H4 (cell line): ENCODE data around the gene TMPRSS5. TPM values are rescaled to one million over a fixed set of nuclear protein-coding genes. Genes with fewer than 3 reads are reported as not detected.

Experiments used
- DNase-seq: peaks from one replicate; pipeline ENCODE4 v3.0.0-alpha.2; 2015; ENCODE audit warnings: low spot score
- total RNA-seq: library from RNA; depleted of rRNA; stranded (reverse); fragments of >200 nt; shearing (Covaris generic); gene quantifications from 2 replicates; pipeline ENCODE4 v1.2.3, GENCODE V29; 2014

Gene TMPRSS5
- total RNA-seq, 1 experiment from 2014 or later, result not detected

DNA sequence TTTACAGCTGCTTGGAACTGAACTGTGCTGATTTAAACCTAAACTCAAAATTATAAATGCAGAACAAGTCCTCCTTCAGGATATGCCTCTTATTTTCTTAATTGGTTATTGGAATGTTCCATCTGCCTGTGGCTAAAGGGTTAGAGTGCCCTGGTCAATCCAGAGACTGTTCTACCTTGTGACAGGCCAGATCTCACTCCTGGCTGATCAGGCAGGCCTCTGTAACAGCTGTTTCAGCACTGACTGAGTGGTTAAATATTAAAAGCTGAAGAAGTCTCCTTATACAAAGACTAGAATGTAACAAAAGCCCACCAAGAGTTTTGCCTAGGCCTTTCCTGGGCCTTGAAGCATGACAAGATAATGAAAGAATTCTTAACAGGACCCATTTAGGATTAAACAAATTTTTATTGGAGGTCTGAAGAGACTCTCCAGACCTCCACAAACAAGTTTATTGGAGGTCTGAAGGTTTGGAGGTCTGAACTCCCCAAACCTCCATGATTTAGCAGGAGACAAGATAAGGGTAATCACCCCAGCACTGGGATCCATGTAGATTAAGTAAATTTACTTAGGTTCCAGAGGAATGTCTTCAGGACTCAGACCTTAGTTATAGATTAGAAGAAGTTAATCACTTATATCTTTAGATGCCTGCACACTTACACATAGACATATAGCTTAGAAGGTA, 35.8 kb downstream of the TMPRSS5 start:
- DNase-seq, result no peak

DNA sequence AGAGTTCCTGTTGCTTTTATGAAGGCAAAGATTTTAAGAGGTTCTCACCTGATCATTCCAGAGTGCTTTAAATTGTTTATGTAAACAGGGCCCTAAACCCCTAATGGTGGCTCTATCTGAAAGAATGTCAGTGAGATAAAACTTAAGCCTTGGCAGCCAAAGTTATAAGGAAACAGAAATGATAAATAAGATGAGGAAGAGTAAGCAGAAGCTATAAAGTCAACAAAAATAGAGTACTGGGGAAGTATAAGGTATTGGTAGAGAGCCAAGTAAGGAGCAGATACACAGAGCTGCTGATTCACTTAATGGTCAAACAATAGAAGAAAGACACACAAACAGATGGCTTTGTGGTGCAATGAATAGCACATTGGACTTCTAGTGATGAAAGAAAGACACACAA, 37.9 kb downstream of the TMPRSS5 start:
- DNase-seq, result no peak

DNA sequence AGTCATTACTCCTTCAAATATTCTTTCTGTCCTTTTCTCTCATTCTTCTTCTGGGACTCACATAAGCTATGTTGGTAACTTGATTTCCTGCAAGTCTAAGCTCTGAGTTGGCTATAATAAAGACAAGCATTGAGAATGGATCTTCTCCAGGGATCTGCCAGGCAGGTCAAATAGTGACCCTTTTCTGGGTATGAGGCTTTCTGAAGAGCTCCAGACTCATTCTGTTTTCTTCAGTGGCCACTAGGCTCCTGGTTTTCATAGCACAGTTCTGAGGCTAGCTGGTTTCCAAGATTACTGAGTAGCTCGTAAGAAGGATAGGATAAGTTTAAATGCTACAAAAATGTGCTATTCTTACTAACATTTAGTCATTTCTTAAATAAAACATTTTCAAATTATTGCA, 38.3 kb downstream of the TMPRSS5 start:
- DNase-seq, result no peak

DNA sequence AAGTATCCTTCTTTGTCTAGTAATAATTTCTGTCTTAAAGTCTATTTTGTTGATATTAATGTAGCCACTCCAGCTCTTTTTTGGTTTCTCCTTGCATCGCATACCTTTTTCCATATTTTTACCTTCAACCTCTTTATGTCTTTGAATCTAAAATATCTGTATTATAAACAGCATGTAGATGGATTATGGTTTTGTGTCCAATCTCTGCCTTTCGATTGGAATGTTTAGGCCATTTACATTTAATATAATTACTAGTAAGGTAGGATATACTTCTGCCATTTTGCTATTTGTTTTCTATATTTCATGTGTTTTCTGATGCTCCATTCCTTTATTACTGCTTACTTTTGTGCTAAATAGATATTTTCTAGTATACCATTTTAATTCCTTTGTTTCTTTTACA, 39.5 kb downstream of the TMPRSS5 start:
- no peak for DNase-seq

DNA sequence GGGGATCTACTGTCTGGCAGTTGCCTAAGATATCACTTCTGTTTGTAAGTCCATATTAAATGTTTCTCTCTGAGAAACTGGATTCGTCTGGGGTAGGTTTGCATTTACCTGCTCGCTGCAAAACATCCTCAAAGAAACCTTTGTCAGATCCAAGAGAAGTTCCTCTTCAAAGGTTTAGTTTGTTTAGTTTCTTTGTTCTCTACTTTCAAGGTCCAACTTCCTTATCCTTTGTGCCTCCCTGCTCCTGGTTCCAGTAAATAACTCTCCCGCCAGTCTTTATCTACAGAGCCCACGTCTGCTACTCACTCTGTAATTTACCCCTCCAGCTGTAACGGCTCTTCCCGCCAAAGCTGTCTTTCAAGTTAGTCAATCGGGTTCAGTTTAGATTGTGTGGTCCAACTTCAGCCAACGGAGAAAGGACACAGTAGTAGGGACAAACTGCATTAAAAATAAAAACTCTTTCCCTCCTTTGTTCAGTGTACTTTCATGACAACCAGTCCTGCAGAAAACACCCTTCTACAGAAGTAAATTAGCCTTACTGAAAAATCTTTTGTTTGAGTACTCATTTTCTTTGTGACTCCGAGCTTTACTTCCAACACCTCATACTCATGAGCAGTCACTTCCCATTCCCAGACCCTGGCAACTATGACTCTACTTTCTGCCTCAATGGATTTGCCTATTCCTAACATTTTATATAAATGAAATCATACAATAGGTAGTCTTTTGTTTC, 41.0 kb downstream of the TMPRSS5 start:
- peak; percentile 54 for DNase-seq

DNA sequence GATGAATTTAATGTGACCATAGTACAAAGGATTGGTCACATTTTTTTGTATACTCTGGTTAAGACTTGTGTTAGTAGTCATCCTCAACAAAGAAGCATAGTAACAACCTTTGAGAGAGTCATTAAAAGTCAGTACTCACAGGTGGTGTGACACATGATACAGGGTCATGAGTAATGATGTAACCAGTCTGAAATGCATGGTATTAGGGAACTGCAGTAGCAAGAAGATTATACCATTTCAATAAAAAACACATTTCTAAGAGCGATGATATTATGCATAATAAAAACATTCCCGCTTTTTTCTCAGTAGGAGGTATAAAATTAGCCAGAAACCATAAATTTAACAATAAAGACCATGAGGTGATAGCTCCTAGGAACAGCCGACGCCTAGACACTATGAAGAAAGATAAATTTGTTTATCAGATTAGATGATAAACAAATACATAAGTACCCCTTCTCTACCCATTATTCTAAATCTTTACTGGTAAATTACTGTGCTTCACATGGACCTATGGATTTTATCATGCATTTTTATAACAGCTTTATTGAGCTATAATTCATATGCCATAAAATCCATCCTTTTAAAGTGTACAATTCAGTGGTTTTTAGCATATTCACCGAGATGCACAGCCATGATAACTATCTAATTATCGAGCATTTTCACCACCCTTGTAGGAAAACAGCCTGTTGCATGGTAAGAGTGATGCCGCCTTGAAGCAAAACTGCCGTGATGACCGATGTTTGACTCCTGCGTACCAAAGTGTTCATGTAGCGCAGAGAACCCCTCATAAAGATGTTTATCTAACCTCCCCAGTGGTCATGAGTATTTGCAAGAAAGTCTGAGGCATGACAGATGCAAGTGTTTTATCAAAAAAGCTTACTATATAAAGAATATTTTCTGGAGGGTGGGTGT, 41.8 kb downstream of the TMPRSS5 start:
- DNase-seq, result peak; percentile 89

DNA sequence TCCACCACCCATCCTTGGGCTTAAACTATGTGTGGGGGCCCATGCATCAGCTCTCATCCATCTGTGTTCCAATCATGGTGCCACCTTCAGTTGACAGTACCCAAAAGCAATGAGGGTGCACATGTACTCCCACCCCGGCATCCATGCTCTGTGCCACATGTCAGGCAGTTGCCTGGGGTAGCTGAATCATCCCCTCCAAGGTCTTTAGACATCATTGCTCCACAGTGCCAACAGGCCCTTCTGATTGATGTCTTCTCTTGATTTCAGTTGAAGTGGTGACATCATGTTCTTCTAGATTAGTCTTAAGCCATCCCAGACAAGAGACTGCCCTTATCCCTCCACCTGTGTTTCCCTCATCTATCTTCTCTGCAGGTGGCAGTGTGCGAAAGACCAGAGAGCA, 42.5 kb downstream of the TMPRSS5 start:
- peak; percentile 35 for DNase-seq

DNA sequence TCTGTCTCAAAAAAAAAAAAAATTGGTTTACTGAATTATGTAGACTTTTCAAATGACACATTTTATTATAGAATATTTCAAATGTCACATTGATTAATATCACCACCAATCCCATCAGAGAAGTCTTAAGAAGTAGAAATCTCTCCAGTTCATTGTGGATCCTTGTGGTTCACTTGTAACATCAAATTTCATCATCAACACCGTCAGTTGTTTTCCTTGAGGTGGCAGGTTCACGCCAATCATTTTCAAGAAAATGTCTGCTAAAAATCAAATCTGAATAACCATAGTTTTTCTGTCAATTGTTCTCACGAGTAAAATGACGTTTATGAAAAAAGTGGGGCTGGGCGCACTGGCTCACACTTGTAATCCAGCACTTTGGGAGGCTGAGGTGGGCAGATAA, 50.3 kb downstream of the TMPRSS5 start:
- DNase-seq, result no peak

DNA sequence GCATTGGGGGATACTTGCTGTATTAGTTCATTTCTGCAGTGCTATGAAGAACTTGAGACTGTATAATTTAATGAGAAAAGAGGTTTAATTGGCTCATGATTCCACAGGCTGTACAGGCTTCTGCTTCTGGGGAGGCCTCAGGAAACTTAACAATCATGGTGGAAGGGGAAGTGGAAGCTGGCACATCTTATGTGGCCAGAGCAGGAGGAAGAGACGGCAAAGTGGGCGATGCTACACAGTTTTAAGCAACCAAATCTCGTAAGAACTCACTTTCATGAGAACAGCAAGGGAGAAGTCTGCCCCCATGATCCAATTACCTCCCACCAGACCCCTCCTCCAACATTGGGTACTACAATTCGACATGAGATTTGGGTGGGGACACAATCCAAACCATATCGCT, 55.1 kb downstream of the TMPRSS5 start:
- no peak for DNase-seq

DNA sequence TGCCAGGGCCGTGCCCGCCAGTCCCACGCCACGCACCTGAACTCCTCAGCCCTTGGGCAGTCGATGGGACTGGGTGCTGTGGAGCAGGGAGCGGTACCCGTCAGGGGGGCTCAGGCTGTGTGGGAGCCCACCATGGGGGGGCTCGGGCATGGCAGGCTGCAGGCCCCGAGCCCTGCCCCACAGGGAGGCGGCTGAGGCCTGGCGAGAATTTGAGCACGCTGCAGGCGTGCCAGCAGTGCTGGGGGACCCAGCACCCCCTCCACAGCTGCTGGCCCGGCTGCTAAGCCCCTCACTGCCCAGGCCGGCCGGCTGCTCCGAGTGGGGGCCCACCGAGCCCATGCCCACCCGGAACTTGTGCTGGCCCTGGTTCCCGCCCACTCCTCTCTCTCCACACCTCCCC, 56.8 kb downstream of the TMPRSS5 start:
- DNase-seq, result no peak

DNA sequence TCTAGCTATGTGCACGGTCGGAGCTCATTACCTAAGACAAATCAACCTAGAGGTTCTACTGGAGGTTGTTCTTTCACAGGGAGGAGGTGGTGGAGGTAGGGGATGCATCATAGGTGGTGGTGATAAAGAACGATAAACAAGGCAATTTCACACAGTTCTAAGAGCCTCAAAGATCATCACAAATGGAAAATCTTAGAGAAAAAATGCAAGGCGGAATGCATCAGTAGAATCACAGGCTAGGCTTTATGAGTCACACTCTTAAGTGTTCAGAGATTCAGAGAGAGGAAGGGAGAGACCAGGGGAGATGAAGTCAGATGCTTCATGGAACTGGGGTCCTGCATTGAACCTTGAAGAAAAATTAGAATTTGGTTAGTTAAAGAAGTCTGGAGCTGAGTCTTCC, 58.3 kb downstream of the TMPRSS5 start:
- no peak for DNase-seq

DNA sequence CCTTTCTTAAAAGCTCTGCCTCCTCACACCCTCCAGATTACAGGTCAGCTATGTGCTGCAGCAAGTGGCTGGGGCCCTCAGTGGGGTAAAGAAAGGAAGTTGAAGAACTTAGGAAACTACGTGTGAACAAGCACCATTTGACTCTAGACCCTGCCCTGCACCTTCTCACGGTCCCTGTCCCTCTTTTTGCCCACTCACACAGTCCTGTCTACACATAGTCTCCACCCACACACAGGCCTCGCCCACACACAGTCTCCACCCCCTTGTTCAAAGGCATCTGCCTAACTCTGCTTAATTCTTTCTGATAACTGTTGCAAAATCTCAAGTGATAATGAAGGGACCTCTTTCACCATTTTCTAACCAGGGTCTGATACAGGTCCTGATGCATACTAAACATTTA, 59.0 kb downstream of the TMPRSS5 start:
- DNase-seq, result no peak

DNA sequence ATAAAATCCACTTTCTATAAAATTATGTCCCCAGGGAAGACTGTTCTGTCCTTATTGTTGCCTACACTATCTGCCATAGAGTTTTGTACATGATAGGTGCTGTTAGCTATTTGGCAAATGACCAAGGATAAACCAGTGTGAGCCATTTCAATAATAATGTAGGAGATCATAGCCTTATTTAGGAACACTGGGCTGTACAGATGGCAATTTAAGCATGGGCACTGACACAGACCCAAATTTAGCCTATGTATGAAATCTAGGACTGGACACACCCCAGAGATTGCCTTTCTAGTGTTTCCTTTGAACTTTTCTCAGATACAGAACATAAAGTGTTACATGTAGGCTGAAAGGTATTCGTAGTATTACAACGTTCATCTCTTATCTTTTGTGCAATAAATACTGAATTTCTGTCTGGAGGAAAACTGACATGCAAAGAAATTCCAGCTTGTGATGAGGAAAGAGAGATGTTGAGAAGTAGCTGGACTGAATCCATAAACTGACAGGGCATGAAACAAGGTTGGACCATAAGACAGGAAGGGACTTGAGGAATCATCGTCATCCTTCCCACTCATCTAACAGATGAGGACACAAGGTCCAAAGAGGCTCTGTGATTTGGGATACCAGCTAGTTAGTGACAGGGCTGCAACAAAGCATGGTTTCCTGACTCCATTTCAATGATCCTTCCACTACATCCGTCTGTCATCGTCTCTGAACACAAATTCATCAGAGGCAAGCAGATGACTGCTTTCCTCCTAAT, 60.3 kb downstream of the TMPRSS5 start:
- no peak for DNase-seq

DNA sequence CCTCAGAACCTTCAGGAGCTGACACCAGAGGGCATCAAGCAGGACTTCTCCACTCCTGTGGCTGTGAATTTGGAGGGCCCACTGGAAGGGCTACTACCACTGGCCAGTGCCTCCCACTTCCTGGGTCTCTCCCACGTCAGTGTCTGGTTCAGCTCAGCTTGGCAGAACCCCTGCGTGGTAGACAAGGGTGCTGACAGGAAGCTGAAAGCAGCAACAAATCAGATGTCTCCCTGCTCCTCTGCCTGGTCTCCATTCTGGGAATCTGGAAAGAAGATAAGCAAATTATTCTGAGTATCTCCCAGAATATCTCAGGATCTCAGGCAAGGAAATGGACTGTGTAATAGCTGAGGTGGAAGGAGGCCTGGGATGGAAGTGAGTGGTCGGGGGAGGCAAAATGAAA, 61.5 kb downstream of the TMPRSS5 start:
- DNase-seq, result no peak

DNA sequence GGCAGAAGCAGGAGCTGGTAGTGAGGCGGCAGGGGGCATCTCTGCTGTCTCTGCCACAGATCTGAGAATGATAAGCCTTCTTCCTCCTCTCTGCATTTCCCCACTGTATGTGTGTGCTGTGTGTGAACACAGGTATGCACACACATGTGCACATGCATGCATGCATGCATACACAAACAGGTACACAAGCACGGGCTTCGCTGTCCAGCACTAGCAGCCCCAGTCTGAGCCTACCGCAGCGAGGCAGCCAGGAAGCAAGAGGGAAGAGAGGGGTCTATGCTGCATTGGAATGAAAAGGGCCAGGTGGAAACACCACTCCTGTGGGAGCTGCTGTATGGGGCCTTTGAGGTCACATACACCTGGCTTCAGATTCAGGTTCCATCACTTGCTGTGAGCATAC, 62.4 kb downstream of the TMPRSS5 start:
- no peak for DNase-seq

DNA sequence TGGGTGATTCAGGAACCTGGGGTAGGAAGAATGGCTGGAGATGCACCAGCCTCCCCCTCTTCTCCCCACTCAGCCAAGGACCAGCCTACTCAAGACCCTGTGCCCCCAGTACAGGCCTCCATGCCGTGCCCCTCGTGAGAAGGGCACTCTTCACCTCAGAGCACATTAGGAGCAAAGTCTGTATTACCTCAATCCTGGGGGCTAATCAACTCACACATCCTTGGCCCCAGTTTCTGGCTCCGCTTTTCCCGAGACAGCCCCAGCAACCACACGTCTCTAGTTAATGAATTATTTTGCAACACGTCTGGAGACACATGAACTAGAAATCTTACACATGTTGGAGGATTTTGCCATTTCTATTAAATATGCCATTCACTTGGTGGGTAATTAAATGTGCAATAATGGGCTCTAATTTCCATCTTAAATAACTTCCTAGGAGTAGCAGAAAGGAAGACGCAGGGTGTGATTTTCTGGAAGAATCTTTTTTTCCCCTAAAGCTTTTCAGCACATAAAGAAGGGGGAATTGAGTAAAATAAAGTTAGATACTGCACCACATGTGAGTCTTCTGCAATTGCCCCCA, 63.0 kb downstream of the TMPRSS5 start:
- DNase-seq, result no peak

DNA sequence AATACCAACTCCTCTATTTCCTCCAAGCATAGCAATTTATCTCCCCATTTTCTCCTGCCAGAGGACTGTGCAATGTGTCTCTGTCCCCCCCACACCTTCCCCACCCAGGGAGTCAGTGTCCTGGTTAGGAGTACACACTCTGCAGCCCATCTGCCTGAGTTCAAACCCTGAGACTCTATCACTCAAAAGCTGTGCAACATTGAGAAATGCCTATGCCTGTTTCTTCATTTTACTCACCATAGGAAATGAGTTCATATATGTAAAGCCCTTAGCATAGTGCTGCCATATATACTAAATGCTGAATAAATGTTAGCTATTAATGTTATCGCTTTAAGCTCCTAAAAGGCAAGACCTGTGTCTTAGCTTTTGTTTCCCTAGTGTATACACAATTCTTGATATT, 64.0 kb downstream of the TMPRSS5 start:
- no peak for DNase-seq

DNA sequence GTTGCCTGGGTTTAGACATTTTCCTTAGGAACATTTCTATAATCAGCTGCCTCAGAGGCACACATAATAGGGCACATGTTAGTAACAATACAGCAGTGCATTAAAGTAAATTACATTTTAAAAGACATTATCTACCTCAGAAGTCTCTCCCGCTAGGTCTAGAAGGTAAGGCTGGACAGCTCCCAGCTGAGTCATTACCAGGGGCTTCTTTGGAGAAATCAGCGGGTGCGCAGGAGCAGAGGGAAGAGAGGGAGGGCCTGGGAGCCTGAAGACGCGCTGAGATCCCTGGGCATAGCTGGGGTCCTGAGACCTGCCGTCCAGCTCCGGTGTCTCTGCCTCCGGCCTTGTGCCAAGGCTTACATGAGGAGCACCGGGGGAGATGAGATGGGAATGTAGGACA, 67.7 kb downstream of the TMPRSS5 start:
- DNase-seq, result no peak

DNA sequence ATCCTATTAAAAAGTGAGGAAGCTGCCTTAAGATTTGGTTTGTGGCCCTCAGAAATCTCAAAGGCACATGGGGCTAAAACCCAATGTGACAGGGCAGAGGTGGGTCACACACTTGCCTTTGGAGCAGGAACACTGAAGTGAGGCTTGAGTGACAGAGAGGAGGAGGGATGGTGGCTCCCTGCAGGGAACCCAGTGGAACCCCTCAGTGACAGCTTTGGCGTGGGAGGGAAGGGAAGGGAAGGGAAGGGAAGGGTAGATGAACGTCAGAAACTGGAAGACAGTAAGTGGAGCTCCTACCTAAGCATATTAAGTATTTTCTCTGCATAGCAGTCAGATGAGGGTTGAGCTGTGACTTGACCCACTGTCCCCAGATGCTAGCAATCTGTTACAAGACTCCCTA, 68.5 kb downstream of the TMPRSS5 start:
- DNase-seq, result no peak
